Measurements from ENCODE around the gene PRH2. TPM values are rescaled to one million over a fixed set of nuclear protein-coding genes. Genes with fewer than 3 reads are reported as not detected.

Gene PRH2
- total RNA-seq, 2 experiments from 2014 or later: not detected

GRCh38 chr12:10939163-10939562, 10.1 kb downstream of the PRH2 start, which contains the start of gene TAS2R14:
Gene TAS2R14, minus strand, starts transcription at chr12:10939263. Its CDS starts 56 bp downstream, at chr12:10939207.
- H3K9me3 Mint-ChIP-seq: no peaks in the 10 kb centered on the region
- ChIA-PET CTCF (no interaction called here), POLR2A (no interaction called here)
- no peak within 1 kb of the TSS for H3K27ac Mint-ChIP-seq
- H3K27me3 Mint-ChIP-seq: no peaks in the 10 kb centered on the region
- no peaks in the 10 kb centered on the region for H3K36me3 Mint-ChIP-seq (ENCODE audit: low read depth)
- H3K4me3 Mint-ChIP-seq: no peak within 1 kb of the TSS
- DNase-seq: no peak
- H3K4me1 Mint-ChIP-seq: no peaks in the 10 kb centered on the region

GRCh38 chr12:10940389-10940788, 11.4 kb downstream of the PRH2 start:
- ChIA-PET CTCF (no interaction called here), POLR2A (no interaction called here)
- Mint-ChIP-seq H3K4me1 (no peaks in the 10 kb centered on the region), H3K9me3 (no peaks in the 10 kb centered on the region), H3K4me3 (no peak overlapping the region), H3K36me3 (ENCODE audit: low read depth) (no peaks in the 10 kb centered on the region), H3K27me3 (no peaks in the 10 kb centered on the region), H3K27ac (no peak overlapping the region)
- DNase-seq: no peak

GRCh38 chr12:10941369-10941768, 12.3 kb downstream of the PRH2 start:
- Mint-ChIP-seq H3K4me1 (no peaks in the 10 kb centered on the region), H3K9me3 (no peaks in the 10 kb centered on the region), H3K27ac (no peak overlapping the region), H3K36me3 (ENCODE audit: low read depth) (no peaks in the 10 kb centered on the region), H3K4me3 (no peak overlapping the region), H3K27me3 (no peaks in the 10 kb centered on the region)
- no peak for DNase-seq
- POLR2A ChIA-PET: no interaction called here
- CTCF ChIA-PET: no interaction called here

GRCh38 chr12:10941916-10942607, 13.0 kb downstream of the PRH2 start:
- Mint-ChIP-seq H3K4me1 (no peaks in the 10 kb centered on the region), H3K27me3 (no peaks in the 10 kb centered on the region), H3K9me3 (peaks cover 4% of the 10 kb centered on the region), H3K27ac (no peak overlapping the region), H3K4me3 (no peak overlapping the region), H3K36me3 (ENCODE audit: low read depth) (no peaks in the 10 kb centered on the region)
- DNase-seq: no peak
- POLR2A ChIA-PET: interaction anchor here (1.1 kb wide), 1 partner anchor 229 kb away, joined by 5 read pairs; the partner anchor contains the start of gene SMIM10L1
- CTCF ChIA-PET: no interaction called here

GRCh38 chr12:10943167-10943566, 14.1 kb downstream of the PRH2 start:
- Mint-ChIP-seq H3K9me3 (peaks cover 12% of the 10 kb centered on the region), H3K4me3 (no peak overlapping the region), H3K27ac (no peak overlapping the region), H3K27me3 (no peaks in the 10 kb centered on the region), H3K36me3 (ENCODE audit: low read depth) (no peaks in the 10 kb centered on the region), H3K4me1 (no peaks in the 10 kb centered on the region)
- ChIA-PET POLR2A (no interaction called here), CTCF (no interaction called here)
- no peak for DNase-seq

GRCh38 chr12:10952645-10953044, 23.6 kb downstream of the PRH2 start:
- Mint-ChIP-seq H3K4me3 (no peak overlapping the region), H3K27me3 (no peaks in the 10 kb centered on the region), H3K9me3 (peaks cover 16% of the 10 kb centered on the region), H3K4me1 (peaks cover 13% of the 10 kb centered on the region), H3K36me3 (ENCODE audit: low read depth) (peaks cover 4% of the 10 kb centered on the region), H3K27ac (no peak overlapping the region)
- POLR2A ChIA-PET: no interaction called here
- CTCF ChIA-PET: no interaction called here
- DNase-seq: no peak

- peaks cover 3% of the 10 kb centered on the region for H3K36me3 Mint-ChIP-seq (ENCODE audit: low read depth)
- H3K4me3 Mint-ChIP-seq: no peak overlapping the region
- H3K27ac Mint-ChIP-seq: no peak overlapping the region
- H3K4me1 Mint-ChIP-seq: peaks cover 24% of the 10 kb centered on the region
- no peak for DNase-seq
- H3K9me3 Mint-ChIP-seq: peaks cover 5% of the 10 kb centered on the region
- CTCF ChIA-PET: no interaction called here
- no peaks in the 10 kb centered on the region for H3K27me3 Mint-ChIP-seq
- POLR2A ChIA-PET: no interaction called here
Observed at GRCh38 chr12:10956085-10956484, 27.0 kb downstream of the PRH2 start.

- no peak for DNase-seq
Observed at GRCh38 chr12:10957741-10958140, 28.7 kb downstream of the PRH2 start.

GRCh38 chr12:10959804-10960203, 30.8 kb downstream of the PRH2 start:
- Mint-ChIP-seq H3K27ac (no peak overlapping the region), H3K4me1 (peaks cover 21% of the 10 kb centered on the region), H3K36me3 (ENCODE audit: low read depth) (peaks cover 3% of the 10 kb centered on the region), H3K4me3 (no peak overlapping the region), H3K9me3 (no peaks in the 10 kb centered on the region), H3K27me3 (no peaks in the 10 kb centered on the region)
- POLR2A ChIA-PET: no interaction called here
- no peak for DNase-seq
- CTCF ChIA-PET: interaction anchor here (1.4 kb wide), 1 partner anchor 240 kb away, joined by 6 read pairs; no protein-coding TSS in a partner anchor

More at GRCh38 chr12:10957741-10958140, 28.7 kb downstream of the PRH2 start:
- H3K4me1 Mint-ChIP-seq: peaks cover 24% of the 10 kb centered on the region
- no peak overlapping the region for H3K27ac Mint-ChIP-seq
- no peak overlapping the region for H3K4me3 Mint-ChIP-seq
- POLR2A ChIA-PET: no interaction called here
- H3K36me3 Mint-ChIP-seq (ENCODE audit: low read depth): peaks cover 3% of the 10 kb centered on the region
- peaks cover 2% of the 10 kb centered on the region for H3K9me3 Mint-ChIP-seq
- CTCF ChIA-PET: no interaction called here
- no peaks in the 10 kb centered on the region for H3K27me3 Mint-ChIP-seq

- no peak for DNase-seq
- H3K4me3 Mint-ChIP-seq: no peak overlapping the region
- H3K9me3 Mint-ChIP-seq: no peaks in the 10 kb centered on the region
- POLR2A ChIA-PET: no interaction called here
- CTCF ChIA-PET: interaction anchor here (1.4 kb wide), 1 partner anchor 240 kb away, joined by 6 read pairs; no protein-coding TSS in a partner anchor
- peaks cover 3% of the 10 kb centered on the region for H3K36me3 Mint-ChIP-seq (ENCODE audit: low read depth)
- no peak overlapping the region for H3K27ac Mint-ChIP-seq
- H3K4me1 Mint-ChIP-seq: peaks cover 21% of the 10 kb centered on the region
- H3K27me3 Mint-ChIP-seq: no peaks in the 10 kb centered on the region
Observed at GRCh38 chr12:10960211-10960610, 31.2 kb downstream of the PRH2 start.

GRCh38 chr12:10965476-10965875, 36.4 kb downstream of the PRH2 start:
- H3K9me3 Mint-ChIP-seq: no peaks in the 10 kb centered on the region
- ChIA-PET POLR2A (no interaction called here), CTCF (no interaction called here)
- DNase-seq: no peak
- peaks cover 2% of the 10 kb centered on the region for H3K4me1 Mint-ChIP-seq
- H3K4me3 Mint-ChIP-seq: no peak overlapping the region
- H3K27ac Mint-ChIP-seq: no peak overlapping the region
- no peaks in the 10 kb centered on the region for H3K36me3 Mint-ChIP-seq (ENCODE audit: low read depth)
- no peaks in the 10 kb centered on the region for H3K27me3 Mint-ChIP-seq

GRCh38 chr12:10966314-10966713, 37.3 kb downstream of the PRH2 start:
- no peaks in the 10 kb centered on the region for H3K4me1 Mint-ChIP-seq
- H3K36me3 Mint-ChIP-seq (ENCODE audit: low read depth): no peaks in the 10 kb centered on the region
- DNase-seq: no peak
- no peak overlapping the region for H3K27ac Mint-ChIP-seq
- POLR2A ChIA-PET: no interaction called here
- no peaks in the 10 kb centered on the region for H3K27me3 Mint-ChIP-seq
- H3K4me3 Mint-ChIP-seq: no peak overlapping the region
- CTCF ChIA-PET: no interaction called here
- no peaks in the 10 kb centered on the region for H3K9me3 Mint-ChIP-seq

- CTCF ChIA-PET: no interaction called here
- no peak overlapping the region for H3K27ac Mint-ChIP-seq
- POLR2A ChIA-PET: no interaction called here
- H3K9me3 Mint-ChIP-seq: no peaks in the 10 kb centered on the region
- no peaks in the 10 kb centered on the region for H3K27me3 Mint-ChIP-seq
- H3K4me1 Mint-ChIP-seq: no peaks in the 10 kb centered on the region
- no peak for DNase-seq
- H3K4me3 Mint-ChIP-seq: no peak overlapping the region
- H3K36me3 Mint-ChIP-seq (ENCODE audit: low read depth): no peaks in the 10 kb centered on the region
Observed at GRCh38 chr12:10967409-10967808, 38.4 kb downstream of the PRH2 start.

GRCh38 chr12:10968765-10969456, 39.9 kb downstream of the PRH2 start:
- Mint-ChIP-seq H3K4me1 (no peaks in the 10 kb centered on the region), H3K9me3 (no peaks in the 10 kb centered on the region), H3K27me3 (no peaks in the 10 kb centered on the region), H3K27ac (no peak overlapping the region), H3K4me3 (no peak overlapping the region), H3K36me3 (ENCODE audit: low read depth) (no peaks in the 10 kb centered on the region)
- CTCF ChIA-PET: no interaction called here
- POLR2A ChIA-PET: no interaction called here
- DNase-seq: no peak

Data from activated CD4-positive, alpha-beta memory T cell treated with anti-CD3 and anti-CD28 coated beads, Interleukin-2, amount 10 ng/mL, durations not matched to agents 7 days and 5 days (primary cell).